SU-DHL-6 (cell line): Measurements from ENCODE around the gene ATP6AP2.

Experiments
- CTCF ChIP-seq: fragments of 200-600 bp; sonication (generic); IDR thresholded peaks from one replicate; pipeline ENCODE4 v1.5.1; 2017; ENCODE audit warnings: antibody characterized with exemption, mild to moderate bottlenecking, low read length, moderate library complexity; ENCODE audit not compliant: insufficient read depth, poor library complexity, severe bottlenecking
- EZH2phosphoT487 ChIP-seq: fragments of 200-600 bp; sonication (generic), shearing (Covaris generic); conservative IDR thresholded peaks from 2 replicates; pipeline ENCODE4 v1.6.1; 2018; ENCODE audit warnings: mild to moderate bottlenecking, antibody characterized with exemption, low read length, moderate library complexity, mixed read lengths

- TF ChIP-seq EZH2phosphoT487 = no peak
- no peak for TF ChIP-seq CTCF
Observed at GRCh38 chrX:40580537-40581335, at the start of gene ATP6AP2.
